GM12801 (cell line): ENCODE data around the gene CALML5.

Source experiments
- TF ChIP-seq, protein P1 (sequence below): IDR thresholded peaks from one replicate; pipeline ENCODE4 v1.5.1; 2011; ENCODE audit warnings: control low read depth; ENCODE audit not compliant: insufficient read length; ENCODE audit errors: extremely low read depth

Gene CALML5

DNA sequence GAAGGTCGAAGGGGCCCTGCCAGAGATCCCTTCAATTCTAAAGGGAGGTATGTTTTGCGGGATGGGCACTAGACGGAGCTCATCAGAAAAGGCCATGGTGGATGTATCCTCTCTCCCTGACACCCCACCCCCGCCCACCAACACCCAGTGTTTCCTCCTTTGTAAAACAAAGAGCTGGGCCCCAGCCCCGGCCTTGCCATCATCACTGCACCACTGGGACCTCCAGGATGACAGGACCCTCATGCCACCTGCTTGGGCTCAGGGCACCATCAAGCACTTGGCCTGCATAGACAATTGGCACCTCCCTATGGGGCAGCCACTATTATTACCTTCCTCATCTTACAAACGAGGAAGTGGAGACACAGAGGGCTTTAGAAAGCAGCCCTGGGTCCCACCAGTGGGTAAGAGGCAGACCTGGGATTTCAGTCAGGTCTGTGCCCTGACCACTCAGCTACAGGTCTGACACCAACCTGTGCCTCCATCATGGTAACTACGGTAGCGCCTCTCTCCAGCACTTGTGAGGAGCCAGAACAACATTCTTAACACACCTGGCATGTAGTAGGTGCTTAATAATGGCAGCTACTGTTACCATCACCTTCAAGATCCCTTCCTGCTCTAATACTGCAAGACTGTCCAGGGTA, 27.4 kb upstream of the CALML5 start:
- TF ChIP-seq, protein P1, sequence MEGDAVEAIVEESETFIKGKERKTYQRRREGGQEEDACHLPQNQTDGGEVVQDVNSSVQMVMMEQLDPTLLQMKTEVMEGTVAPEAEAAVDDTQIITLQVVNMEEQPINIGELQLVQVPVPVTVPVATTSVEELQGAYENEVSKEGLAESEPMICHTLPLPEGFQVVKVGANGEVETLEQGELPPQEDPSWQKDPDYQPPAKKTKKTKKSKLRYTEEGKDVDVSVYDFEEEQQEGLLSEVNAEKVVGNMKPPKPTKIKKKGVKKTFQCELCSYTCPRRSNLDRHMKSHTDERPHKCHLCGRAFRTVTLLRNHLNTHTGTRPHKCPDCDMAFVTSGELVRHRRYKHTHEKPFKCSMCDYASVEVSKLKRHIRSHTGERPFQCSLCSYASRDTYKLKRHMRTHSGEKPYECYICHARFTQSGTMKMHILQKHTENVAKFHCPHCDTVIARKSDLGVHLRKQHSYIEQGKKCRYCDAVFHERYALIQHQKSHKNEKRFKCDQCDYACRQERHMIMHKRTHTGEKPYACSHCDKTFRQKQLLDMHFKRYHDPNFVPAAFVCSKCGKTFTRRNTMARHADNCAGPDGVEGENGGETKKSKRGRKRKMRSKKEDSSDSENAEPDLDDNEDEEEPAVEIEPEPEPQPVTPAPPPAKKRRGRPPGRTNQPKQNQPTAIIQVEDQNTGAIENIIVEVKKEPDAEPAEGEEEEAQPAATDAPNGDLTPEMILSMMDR = no peak

DNA sequence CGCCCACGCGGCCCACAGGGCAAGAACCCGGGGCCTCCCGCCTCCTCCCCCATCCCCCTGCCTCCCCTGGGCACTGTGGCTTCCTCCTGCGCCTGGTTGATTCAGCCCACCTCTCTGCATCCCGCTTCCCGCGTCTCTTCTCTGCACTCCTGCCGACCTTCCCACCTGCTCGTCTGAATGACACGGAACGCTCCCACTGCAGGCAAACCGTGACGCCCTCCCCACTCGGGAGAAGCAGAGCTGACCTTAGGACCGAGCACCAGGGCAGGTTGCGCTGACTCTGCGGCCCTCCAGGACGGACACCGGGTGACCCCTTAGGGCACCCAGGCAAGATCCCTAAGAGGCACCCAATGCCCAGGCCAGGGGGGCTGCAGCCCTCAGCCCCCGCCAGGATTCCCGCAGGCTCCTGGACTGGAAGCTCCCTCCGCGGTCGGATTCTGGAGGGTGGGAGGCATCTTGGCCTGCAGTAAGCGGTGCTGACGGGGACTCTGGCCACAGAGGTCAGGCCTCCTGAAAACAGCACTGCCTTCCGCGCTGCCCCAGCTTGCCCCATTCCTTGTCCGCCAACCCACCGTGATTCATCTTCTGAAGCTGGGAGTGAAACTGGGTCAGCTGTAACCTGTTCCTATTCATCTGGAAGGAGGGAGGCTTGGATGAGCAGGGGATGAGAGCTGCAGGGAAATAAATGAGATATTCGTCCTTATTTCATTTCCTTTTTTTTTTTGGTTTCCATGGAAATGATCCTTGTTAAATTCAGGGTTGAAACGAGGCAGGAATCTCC, 26.4 kb upstream of the CALML5 start:
- TF ChIP-seq, protein P1 = no peak

DNA sequence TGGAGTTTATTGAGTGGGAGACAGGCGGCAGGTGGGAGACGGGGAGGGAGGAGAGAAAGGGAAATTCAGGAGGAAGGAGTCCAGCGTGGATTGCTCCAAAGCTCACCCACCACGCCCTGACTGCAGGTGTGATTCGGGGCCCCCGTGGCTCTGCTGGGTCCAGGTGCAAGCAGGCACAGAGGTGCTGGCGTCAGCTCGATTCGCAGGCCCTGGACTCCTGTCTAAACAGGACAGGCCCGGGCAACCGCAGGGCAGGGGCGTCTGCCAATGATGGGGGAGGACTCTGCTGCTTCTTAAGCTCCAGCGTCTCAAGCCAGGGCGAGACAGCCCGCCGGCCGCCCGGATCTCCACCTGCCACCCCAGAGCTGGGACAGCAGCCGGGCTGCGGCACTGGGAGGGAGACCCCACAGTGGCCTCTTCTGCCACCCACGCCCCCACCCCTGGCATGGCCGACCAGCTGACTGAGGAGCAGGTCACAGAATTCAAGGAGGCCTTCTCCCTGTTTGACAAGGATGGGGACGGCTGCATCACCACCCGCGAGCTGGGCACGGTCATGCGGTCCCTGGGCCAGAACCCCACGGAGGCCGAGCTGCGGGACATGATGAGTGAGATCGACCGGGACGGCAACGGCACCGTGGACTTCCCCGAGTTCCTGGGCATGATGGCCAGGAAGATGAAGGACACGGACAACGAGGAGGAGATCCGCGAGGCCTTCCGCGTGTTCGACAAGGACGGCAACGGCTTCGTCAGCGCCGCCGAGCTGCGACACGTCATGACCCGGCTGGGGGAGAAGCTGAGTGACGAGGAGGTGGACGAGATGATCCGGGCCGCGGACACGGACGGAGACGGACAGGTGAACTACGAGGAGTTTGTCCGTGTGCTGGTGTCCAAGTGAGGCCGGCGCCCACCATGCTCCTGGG, 25.5 kb upstream of the CALML5 start, which contains the start of gene CALML3:
Gene CALML3, plus strand, starts transcription at position 321 of the 920 bp plus-strand sequence. Its CDS starts 125 bp downstream, at position 446.
- TF ChIP-seq, protein P1 = no peak

DNA sequence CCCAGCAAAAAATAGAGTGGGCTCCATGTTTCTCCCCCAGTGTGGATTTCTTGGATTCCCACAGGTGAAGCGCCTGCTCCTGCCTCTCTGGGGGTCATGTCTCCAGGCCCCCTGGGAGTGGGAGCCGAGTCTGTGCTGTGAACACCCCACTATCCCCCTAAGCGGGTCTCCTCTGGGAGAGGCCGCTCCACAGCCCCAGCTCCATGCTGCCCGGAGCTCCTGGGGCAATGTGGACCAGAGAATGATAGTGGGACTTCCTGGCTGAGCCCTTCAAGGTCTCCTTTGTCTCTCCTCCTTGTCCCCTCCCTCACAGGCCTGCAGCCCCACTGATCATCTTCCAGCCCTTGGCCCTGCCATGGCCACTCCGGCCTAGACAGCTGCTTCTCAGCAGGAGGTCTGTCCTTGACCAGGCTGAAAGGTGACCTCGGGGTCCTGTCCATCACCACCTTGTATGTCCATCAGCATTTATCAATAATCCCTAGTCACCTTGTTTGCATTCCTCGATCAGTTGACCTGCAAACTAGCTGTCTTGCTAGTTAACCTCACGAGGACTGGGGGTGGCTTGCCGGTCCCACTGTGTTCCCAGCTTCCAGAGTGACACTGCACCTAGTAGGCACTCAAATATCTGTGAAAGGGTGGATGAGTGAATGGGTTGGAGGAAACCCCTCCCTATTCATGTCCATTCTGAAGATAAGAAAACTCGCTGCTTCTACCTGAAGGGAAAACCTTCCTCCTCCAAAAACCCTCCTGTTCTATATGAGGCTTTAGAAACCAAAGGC, 24.6 kb upstream of the CALML5 start:
- TF ChIP-seq, protein P1 = no peak

DNA sequence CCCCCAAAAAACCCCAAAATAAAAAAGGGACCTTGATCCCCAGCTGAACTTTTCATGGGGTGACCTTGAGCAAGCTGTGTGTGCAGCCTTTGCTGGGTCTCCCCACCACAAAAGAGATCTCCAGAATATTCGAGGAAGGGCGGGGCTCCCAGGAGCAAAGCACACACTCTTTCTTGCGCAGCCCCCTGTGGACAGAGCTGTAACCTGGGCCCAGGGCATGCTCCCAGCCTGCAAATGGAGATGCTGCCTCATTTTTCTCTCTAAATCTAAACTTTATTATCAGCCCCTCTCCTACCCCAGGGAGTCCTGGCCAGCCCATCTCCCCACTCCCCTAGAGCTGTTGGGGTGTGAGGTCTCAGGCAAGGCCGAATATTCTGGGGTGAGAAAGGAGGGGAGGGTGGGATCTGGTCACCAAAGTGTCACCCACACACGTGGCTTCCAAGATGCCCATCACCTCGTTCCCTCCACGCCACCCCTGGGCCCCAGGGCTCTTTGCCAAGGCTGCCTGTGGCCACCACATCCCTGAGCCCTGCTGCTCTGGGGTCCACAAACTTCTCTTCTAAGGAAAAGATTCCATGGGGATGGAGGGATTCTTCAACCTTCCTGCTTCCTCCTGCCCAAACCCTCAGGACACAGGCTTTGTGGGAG, 23.7 kb upstream of the CALML5 start:
- TF ChIP-seq, protein P1 = no peak

DNA sequence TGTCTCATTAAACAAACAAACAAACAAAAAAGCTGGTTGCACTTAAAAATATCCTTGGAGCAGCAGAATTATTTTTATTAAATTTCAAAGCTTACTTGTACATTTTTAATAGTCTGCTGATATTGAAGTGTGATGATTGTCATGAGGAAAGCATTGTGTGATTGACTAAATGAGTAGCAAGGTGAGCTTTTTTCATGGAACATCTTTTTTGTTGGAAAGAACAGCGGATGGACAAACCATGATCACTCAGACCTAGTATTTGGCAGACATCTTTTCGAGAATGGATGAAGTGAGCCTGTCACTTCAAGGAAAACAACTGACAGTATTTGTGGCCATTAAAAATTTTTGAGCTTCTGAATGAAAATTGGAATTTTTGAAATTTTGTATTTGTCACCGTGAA, 19.7 kb upstream of the CALML5 start:
- TF ChIP-seq, protein P1 = no peak
